HG03565 (cell line): ENCODE data around the gene HEATR5A.
"Not testable (repeated sequence)": the region's sequence is repeated elsewhere in the genome, so short reads cannot be mapped to it uniquely, and the experiment has no call there.

Source experiments
- ATAC-seq: cut with Tn5 transposase; IDR thresholded peaks from one replicate; pipeline ENCODE4 v1.9.1; 2021; ENCODE audit warnings: mild to moderate bottlenecking, moderate library complexity; ENCODE audit not compliant: unreplicated experiment

HEATR5A gene

DNA sequence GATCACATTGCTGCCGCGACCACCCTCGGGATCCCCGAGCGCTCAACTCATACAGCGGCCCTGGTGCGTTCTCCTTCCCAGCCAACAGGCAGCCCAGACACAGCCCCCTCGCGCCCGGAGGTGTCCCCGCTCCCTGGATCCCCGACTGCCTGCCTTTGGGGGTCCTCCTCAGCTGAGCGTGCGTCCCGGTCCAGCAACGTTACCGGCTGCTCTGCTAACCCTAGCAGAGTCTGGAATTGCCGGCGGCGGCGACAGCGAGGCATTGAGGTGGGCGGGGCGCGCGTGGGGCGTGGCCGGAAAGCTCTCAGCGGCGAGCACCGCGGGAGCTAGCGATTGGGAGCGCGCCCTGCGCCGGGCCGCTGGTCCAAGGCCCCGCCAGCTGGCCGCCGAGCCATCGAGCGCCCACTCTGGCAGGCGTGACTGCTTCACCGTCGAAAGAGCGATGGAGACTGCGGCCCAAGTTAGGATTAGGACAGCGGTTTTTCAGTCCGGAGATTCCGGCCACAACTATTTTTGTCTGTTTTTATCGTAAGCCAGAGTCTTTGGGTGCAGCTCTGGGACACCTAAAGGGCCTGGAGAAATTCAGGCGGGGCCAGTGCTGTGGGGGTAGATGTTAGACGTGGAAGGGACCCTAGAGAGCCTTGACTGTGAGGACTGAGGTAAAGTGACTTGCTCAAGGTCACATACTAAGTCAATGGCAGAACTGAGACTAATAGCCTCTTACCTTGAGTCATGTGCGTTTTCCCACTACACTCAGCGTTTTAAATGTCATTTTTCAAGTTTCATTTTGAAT lies at the start of gene HEATR5A:
Gene HEATR5A (minus strand): TSS at position 232 of the 793 bp plus-strand sequence. CDS start 17,575 bp downstream, outside the sequence.
- ATAC-seq, result peak; percentile 87

- no peak for ATAC-seq
Observed at GRCh38 chr14:31466554-31466953, 46.2 kb upstream of the HEATR5A start.

DNA sequence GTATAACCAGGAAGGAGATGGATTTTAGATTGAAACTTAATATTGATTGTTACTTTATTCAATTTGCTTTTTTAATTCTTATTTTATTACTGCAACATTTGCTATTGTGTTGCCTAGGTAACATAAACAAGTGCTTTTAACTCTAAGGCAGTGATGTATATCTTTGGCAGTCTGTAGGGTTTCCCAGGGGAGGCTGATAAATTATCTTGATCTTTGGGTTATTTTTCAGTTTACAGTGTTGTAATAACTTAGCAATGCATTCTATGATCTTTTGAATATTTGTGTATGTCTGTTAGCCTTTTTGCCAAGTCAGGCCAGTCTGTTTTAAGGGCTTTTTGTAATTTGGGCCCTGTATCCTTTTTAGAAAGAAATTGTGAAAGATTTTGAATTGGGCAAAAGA lies 44.8 kb upstream of the HEATR5A start:
- ATAC-seq, result no peak

DNA sequence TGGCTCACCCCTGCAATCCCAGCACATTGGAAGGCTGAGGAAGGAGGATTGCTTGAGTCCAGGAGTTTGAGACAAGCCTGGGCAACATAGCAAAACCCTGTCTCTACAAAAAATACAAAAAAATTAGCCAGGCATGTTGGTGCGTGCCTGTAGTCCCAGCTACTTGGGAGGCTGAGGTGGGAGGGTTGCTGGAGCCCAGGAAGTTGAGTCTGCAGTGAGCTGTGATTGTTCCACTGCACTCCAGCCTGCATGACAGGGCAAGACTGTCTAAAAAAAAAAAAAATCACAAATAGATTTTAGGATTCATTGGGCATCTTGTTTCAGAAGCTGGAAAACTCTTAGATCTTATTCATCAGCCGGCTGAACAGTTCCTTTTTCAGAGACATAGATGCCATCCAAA lies 42.1 kb upstream of the HEATR5A start:
- ATAC-seq, result not testable (repeated sequence)

GRCh38 chr14:31461545-31461944 lies 41.2 kb upstream of the HEATR5A start:
- ATAC-seq, result no peak

DNA sequence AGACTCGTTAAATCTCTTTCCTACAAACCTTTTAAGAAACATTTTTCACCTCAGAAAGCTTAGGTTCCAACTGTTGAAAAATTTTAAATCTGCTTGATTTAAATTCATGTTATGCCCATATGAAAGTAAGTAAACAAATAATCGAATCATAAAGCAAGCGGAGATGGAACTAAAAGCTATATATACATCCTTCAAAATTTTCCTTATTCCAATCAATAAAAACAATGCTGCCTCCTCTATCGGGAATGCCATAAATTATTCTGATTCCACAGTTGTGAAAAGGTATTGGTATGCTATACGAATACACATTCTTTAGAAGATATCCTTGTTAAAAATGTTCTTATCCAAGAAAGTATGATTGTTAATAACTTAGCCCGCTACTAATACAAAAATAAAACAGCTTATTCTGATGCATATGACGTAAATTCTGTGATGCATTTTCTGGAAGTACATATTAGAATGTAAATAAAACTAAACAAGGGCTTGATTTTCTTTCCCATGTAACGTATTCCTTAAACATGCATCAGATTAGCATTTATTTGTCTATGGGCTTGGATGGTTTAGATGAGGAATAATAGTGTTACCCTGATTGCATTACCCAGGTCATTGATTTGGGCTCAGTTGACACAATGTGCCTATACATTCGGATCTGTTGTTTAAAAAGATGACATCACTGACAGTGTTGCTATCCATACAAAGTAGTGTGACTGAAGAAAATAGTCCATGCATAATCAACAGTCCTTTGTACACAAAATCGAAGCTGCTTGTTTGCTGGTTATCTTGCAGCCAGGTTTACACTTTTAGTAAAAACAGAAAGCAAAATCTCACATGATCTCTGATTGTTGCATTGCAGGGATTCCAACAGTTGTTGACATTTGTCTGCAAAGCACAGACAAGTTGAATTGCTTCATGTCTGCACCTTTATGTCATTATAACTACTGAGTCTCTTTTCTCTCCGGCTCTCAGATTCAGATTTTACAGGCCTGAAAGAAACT lies 37.6 kb upstream of the HEATR5A start:
- ATAC-seq, result no peak

GRCh38 chr14:31456841-31457664 lies 36.7 kb upstream of the HEATR5A start, which contains the start of gene DTD2:
TSS of gene DTD2 (minus strand) at chr14:31457506. CDS start at chr14:31457393, 113 bp downstream.
- ATAC-seq, result peak; percentile 96

DNA sequence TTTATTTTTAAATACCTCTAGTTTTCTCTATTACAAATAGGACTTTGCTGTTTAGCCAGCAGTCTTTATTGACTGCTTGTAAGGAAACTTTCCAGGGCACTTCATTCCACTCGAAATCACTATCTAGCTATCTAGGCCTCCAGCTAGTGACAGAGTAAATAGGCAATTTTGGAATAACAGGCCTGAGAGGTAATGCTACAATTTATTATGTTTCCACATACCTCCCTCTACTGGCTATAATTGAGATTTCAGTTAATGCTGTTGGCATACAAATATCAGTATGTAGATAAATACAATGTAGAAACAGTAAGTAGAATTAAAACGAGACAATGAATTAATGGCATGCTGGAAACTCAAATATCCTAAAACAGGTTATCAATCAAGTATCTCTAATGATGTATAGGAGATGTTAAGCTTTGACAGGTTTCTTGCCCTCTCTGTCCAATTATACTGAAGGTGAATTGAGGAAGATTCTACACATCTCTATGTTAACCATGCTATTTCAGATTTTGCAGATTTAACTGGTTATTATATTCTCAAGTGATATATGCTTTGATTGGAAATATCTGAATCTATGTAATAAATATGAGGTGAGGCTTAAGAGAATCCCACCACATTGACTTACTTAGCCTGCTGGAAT lies 29.7 kb upstream of the HEATR5A start:
- ATAC-seq, result no peak

DNA sequence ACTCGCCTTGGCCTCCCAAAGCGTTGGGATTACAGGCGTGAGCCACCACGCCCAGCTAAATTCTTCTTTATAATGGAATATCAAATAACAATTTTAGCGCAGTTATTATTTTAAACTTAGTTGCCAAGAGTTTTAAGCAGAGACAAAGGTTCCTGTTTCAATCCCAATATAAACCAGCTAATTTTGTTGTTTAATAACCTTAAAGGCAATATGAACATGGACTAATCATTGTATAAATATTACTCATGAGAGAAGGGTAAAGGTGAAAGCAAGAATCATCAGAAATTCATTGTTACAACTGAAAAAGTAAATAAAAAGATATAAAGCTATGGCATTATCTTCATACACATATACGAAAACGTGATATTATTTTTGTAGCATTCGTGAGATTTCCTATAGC lies 28.8 kb upstream of the HEATR5A start:
- ATAC-seq, result no peak

DNA sequence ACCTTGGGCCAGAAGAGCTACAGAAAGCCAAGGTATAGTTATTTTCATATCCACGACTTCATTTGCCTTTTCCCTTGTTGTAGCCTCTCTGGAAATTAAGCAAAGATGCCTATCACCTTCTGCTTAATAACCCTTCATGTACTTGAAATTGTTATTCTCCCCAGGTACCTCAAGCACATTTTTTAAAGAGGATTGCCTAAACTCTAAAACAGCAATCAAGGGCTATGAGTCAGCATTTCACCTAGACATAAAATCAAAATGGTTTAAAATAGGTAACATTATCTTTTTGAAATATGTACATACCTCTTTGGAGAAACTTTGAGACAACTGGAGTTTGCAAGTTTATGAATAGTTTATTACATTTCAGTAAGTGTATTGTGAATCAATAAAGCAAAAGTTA lies 25.4 kb upstream of the HEATR5A start:
- no peak for ATAC-seq

- ATAC-seq, result no peak
Observed at GRCh38 chr14:31442284-31442683, 21.9 kb upstream of the HEATR5A start.

- ATAC-seq, result no peak
Observed at GRCh38 chr14:31441273-31442111, 21.1 kb upstream of the HEATR5A start.

- ATAC-seq, result no peak
Observed at GRCh38 chr14:31440280-31440679, 19.9 kb upstream of the HEATR5A start.

DNA sequence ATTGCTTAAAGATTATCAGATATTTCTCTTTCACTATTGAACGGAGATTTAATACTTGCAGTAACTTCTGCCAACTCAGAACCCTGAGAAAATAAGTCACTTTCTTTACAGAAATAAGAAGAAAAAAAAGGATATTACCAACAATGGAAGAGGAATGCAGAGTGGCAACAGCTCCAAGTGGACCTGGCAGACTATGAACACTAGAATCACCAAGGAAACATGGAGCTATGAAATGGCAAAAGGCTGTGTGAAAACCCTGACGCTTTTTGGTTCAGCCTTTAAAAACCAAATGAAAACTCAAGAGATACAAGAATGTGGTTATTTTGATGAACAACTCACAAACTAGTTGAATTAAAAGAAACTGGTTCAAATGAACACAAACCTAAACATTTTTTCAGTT lies 19.2 kb upstream of the HEATR5A start:
- ATAC-seq, result no peak

- not testable (repeated sequence) for ATAC-seq
Observed at GRCh38 chr14:31437045-31437691, 16.8 kb upstream of the HEATR5A start.

DNA sequence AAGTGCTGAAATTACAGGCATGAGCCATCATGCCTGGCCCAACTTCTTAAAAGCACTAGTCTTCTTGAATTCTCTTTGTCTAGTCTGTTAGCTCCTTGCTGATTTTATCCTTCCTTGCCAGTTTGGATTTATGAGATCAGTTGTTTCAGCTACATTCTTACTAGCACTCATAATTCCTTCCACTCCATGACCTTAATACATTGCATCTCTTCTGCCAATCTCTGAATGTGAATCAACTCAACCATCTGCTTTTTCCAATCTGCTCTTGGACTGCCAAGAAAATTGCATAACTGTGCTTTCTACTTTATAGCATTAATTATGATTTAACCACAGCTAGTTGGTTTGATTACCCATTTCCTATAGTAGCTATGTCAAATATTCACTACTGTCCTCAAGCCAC lies 14.9 kb upstream of the HEATR5A start:
- ATAC-seq, result no peak

- ATAC-seq, result no peak
Observed at GRCh38 chr14:31430634-31431264, 10.4 kb upstream of the HEATR5A start.

DNA sequence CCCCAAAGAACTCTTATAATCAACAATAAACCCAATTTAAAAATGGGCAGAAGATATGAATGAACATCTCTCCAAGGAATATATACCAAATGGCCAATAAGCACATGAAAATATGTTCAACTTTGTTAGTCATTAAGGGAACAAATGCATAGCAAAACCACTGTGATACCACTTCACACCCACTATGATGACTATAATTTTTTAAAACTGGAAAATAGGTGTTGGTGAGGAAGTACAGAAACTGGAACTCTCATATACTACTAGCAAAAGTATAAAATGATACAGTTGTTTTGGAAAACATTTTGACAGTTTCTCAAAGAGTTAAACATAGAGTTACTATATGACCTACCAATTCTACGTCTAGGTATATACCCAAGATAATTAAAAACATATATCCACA lies 9.4 kb upstream of the HEATR5A start:
- ATAC-seq, result no peak
